ENCODE data around the gene LEPROT.

LEPROT gene

DNA sequence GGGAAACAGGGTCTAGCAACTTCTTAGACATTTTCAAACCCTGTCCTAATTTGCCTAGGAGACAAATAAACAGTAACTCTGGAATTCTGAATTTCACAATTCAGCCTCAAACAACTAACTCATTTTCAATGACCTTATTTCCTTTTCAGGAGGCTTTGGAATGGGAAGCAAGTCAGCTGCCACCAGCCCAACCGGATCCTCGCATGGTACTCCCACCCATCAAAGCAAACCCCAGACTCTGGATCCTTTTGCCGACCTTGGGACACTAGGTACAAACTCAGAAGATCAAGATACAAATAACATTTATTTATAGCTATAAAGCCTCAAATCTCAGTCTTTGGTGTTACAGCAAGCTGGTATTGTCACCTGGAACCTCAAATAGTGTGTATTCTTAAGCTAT lies 18.9 kb upstream of the LEPROT start:
- no peaks in the 10 kb centered on the region for H3K79me2 ChIP-seq (ENCODE audit: insufficient read depth, low read length)
- no peaks in the 10 kb centered on the region for H3K9me2 ChIP-seq (ENCODE audit: low read depth, low read length)
- no peak overlapping the region for H3K4me2 ChIP-seq (ENCODE audit: low read length)
- no peaks in the 10 kb centered on the region for H3K36me3 ChIP-seq (ENCODE audit: insufficient read depth, low read length)
- H2AFZ ChIP-seq (ENCODE audit: low read length), result no peak overlapping the region
- no peaks in the 10 kb centered on the region for H3K27me3 ChIP-seq (ENCODE audit: insufficient read depth, low read length)
- H3K9ac ChIP-seq (ENCODE audit: low read length), result no peak overlapping the region
- no peak overlapping the region for H3K27ac ChIP-seq (ENCODE audit: low read depth, low read length, poor library complexity, severe bottlenecking)
- H4K20me1 ChIP-seq (ENCODE audit: insufficient read depth, low read length), result no peaks in the 10 kb centered on the region
- no peaks in the 10 kb centered on the region for H3K9me3 ChIP-seq (ENCODE audit: low read length)
- TF ChIP-seq EZH2 (IDR thresholded peaks at IDR 0.05; ENCODE audit: borderline replicate concordance, low read length), result no peak
- TF ChIP-seq, protein P1, sequence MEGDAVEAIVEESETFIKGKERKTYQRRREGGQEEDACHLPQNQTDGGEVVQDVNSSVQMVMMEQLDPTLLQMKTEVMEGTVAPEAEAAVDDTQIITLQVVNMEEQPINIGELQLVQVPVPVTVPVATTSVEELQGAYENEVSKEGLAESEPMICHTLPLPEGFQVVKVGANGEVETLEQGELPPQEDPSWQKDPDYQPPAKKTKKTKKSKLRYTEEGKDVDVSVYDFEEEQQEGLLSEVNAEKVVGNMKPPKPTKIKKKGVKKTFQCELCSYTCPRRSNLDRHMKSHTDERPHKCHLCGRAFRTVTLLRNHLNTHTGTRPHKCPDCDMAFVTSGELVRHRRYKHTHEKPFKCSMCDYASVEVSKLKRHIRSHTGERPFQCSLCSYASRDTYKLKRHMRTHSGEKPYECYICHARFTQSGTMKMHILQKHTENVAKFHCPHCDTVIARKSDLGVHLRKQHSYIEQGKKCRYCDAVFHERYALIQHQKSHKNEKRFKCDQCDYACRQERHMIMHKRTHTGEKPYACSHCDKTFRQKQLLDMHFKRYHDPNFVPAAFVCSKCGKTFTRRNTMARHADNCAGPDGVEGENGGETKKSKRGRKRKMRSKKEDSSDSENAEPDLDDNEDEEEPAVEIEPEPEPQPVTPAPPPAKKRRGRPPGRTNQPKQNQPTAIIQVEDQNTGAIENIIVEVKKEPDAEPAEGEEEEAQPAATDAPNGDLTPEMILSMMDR (IDR thresholded peaks at IDR 0.05; ENCODE audit: low read length), result no peak
- H3K4me1 ChIP-seq (ENCODE audit: insufficient read depth, low read length, severe bottlenecking), result no peaks in the 10 kb centered on the region
- H3K4me3 ChIP-seq (ENCODE audit: low read depth, low read length, poor library complexity, severe bottlenecking), result no peak overlapping the region
- no peaks in the 10 kb centered on the region for H3F3A ChIP-seq (ENCODE audit: insufficient read depth, low read length)

DNA sequence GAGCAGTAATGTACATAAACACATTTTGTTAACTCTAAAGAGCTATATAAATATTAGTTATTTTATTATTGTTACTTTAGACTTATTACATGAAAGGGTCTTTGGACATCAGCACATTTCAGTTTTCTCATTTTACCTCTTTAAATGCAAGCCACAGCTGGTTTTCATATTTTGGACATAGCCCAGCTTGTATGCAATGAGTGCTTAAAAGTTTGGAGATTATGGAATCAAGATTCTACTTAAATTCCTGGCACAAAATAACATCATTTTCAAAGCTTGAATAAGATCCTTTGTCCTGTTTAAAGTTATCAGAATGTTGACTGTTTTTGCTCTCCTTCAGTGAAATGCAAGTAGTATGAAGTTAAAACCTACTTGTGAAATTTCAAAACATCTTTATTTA lies 15.5 kb upstream of the LEPROT start:
- H3K9ac ChIP-seq (ENCODE audit: low read length), result no peak overlapping the region
- H3F3A ChIP-seq (ENCODE audit: insufficient read depth, low read length), result no peaks in the 10 kb centered on the region
- H3K27me3 ChIP-seq (ENCODE audit: insufficient read depth, low read length), result no peaks in the 10 kb centered on the region
- H3K9me3 ChIP-seq (ENCODE audit: low read length), result no peaks in the 10 kb centered on the region
- H3K36me3 ChIP-seq (ENCODE audit: insufficient read depth, low read length), result no peaks in the 10 kb centered on the region
- H3K9me2 ChIP-seq (ENCODE audit: low read depth, low read length), result no peaks in the 10 kb centered on the region
- H3K27ac ChIP-seq (ENCODE audit: low read depth, low read length, poor library complexity, severe bottlenecking), result no peak overlapping the region
- no peak overlapping the region for H3K4me3 ChIP-seq (ENCODE audit: low read depth, low read length, poor library complexity, severe bottlenecking)
- H4K20me1 ChIP-seq (ENCODE audit: insufficient read depth, low read length), result no peaks in the 10 kb centered on the region
- no peak overlapping the region for H3K4me2 ChIP-seq (ENCODE audit: low read length)
- H2AFZ ChIP-seq (ENCODE audit: low read length), result no peak overlapping the region
- TF ChIP-seq EZH2 (IDR thresholded peaks at IDR 0.05; ENCODE audit: borderline replicate concordance, low read length), result no peak
- TF ChIP-seq, protein P1 (IDR thresholded peaks at IDR 0.05; ENCODE audit: low read length), result no peak
- H3K79me2 ChIP-seq (ENCODE audit: insufficient read depth, low read length), result no peaks in the 10 kb centered on the region
- no peaks in the 10 kb centered on the region for H3K4me1 ChIP-seq (ENCODE audit: insufficient read depth, low read length, severe bottlenecking)

DNA sequence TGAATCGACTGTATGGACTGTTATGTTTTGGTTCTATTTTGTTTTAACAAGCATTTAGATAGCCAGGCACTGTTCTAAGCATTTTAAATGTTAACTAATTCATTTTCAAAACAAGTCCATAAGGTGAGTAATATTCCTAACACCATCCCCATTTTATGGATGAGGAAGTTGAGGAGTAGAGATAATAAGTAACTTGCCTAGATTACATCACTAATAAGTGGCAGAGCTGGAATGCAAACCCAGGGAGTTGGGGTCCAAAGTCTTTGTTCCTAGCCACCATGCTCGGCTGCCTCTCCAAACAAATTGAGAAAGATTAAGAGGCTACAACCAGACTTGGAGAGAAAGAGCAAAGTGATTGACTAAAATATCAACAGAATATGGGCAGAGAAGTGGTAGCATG lies 12.6 kb upstream of the LEPROT start:
- Histone ChIP-seq H3K4me3 (ENCODE audit: low read depth, low read length, poor library complexity, severe bottlenecking) (no peak overlapping the region), H3K36me3 (ENCODE audit: insufficient read depth, low read length) (0 out of 2 replicates have a peak, but pooled peaks cover 3% of the 10 kb centered on the region), H3K4me1 (ENCODE audit: insufficient read depth, low read length, severe bottlenecking) (no peaks in the 10 kb centered on the region), H3K4me2 (ENCODE audit: low read length) (no peak overlapping the region), H3K9me2 (ENCODE audit: low read depth, low read length) (no peaks in the 10 kb centered on the region), H3K27me3 (ENCODE audit: insufficient read depth, low read length) (no peaks in the 10 kb centered on the region), H3K9me3 (ENCODE audit: low read length) (no peaks in the 10 kb centered on the region), H3F3A (ENCODE audit: insufficient read depth, low read length) (no peaks in the 10 kb centered on the region), H3K79me2 (ENCODE audit: insufficient read depth, low read length) (no peaks in the 10 kb centered on the region), H4K20me1 (ENCODE audit: insufficient read depth, low read length) (no peaks in the 10 kb centered on the region), H2AFZ (ENCODE audit: low read length) (no peak overlapping the region), H3K9ac (ENCODE audit: low read length) (no peak overlapping the region), H3K27ac (ENCODE audit: low read depth, low read length, poor library complexity, severe bottlenecking) (no peak overlapping the region)
- TF ChIP-seq EZH2 (IDR thresholded peaks at IDR 0.05; ENCODE audit: borderline replicate concordance, low read length), result no peak

DNA sequence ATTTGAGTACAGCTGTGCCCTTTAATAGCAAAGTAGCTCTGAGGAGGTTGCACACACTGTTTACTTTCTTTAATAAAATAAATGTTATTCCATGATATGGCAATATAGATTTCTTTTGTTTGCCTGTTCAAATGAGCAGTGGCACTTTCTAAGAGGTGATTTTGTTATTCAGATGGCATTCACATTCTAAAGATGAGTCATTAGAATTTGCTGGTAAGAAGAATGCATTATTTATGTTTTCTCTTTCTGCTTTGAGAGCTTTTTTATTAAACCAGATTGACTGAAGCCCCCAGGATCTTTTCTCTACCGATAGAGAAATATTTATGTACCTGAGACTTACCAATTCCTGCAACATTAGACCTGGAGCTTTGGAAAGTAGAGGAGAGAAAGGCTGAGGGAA lies 11.2 kb upstream of the LEPROT start:
- no peaks in the 10 kb centered on the region for H3K4me1 ChIP-seq (ENCODE audit: insufficient read depth, low read length, severe bottlenecking)
- H3F3A ChIP-seq (ENCODE audit: insufficient read depth, low read length), result no peaks in the 10 kb centered on the region
- no peak overlapping the region for H3K27ac ChIP-seq (ENCODE audit: low read depth, low read length, poor library complexity, severe bottlenecking)
- no peak overlapping the region for H3K4me3 ChIP-seq (ENCODE audit: low read depth, low read length, poor library complexity, severe bottlenecking)
- no peak for TF ChIP-seq EZH2 (IDR thresholded peaks at IDR 0.05; ENCODE audit: borderline replicate concordance, low read length)
- TF ChIP-seq, protein P1 (IDR thresholded peaks at IDR 0.05; ENCODE audit: low read length), result no peak
- no peaks in the 10 kb centered on the region for H4K20me1 ChIP-seq (ENCODE audit: insufficient read depth, low read length)
- 0 out of 2 replicates have a peak, but pooled peaks cover 3% of the 10 kb centered on the region for H3K36me3 ChIP-seq (ENCODE audit: insufficient read depth, low read length)
- H3K9ac ChIP-seq (ENCODE audit: low read length), result no peak overlapping the region
- no peak overlapping the region for H2AFZ ChIP-seq (ENCODE audit: low read length)
- H3K9me3 ChIP-seq (ENCODE audit: low read length), result no peaks in the 10 kb centered on the region
- no peak overlapping the region for H3K4me2 ChIP-seq (ENCODE audit: low read length)
- no peaks in the 10 kb centered on the region for H3K79me2 ChIP-seq (ENCODE audit: insufficient read depth, low read length)
- no peaks in the 10 kb centered on the region for H3K27me3 ChIP-seq (ENCODE audit: insufficient read depth, low read length)
- no peaks in the 10 kb centered on the region for H3K9me2 ChIP-seq (ENCODE audit: low read depth, low read length)
